K562 (cell line): ENCODE measurements around the gene NTNG1. TPM values are rescaled to one million over a fixed set of nuclear protein-coding genes. Genes with fewer than 3 reads are reported as not detected.

Experiments used
- JUN ChIP-seq, 2 experiments: sonication (generic) in 1 of 2; formaldehyde crosslinking in 1 of 2; IDR thresholded peaks; 2 replicates each; pipeline versions ENCODE4 v1.6.1 to v1.8.0; 2012 to 2022; ENCODE audit warnings: borderline replicate concordance in 2 of 2, mild to moderate bottlenecking in 2 of 2, improper control_type of control experiment in 1 of 2, low read depth in 1 of 2, low read length in 1 of 2, missing genetic modification reagents in 1 of 2
- ZNF830 ChIP-seq: fragments of 250-450 bp; sonication (Bioruptor Pico); IDR thresholded peaks from 2 replicates; pipeline ENCODE4 v1.5.0; 2021; ENCODE audit warnings: mild to moderate bottlenecking
- polyA plus RNA-seq, 8 experiments: library from polyadenylated mRNA; depleted of rRNA in 4 of 8; stranded (reverse) in 5 of 8; unstranded in 3 of 8; fragments of >200 nt; fragmentation: Nextera tagmentation in 2 of 8; fragmentation: Illumina TruSeq in 1 of 8; extraction: Ambion mirVana in 2 of 8; extraction: Trizol in 1 of 8; gene quantifications; 2 replicates each; pipeline versions ENCODE4 v1.2.1 to v1.2.3, GENCODE V29; 2011 to 2014; ENCODE audit warnings: inconsistent platforms in 1 of 8, missing spikeins in 1 of 8
- total RNA-seq, 7 experiments: library from RNA; depleted of rRNA in 6 of 7; stranded (reverse); fragments of >200 nt in 6 of 7; fragmentation: Illumina TruSeq in 2 of 7; extraction: Trizol in 2 of 7; gene quantifications; 2 replicates each; pipeline versions ENCODE4 v1.2.1 to v1.2.3, GENCODE V29; 2011 to 2021; ENCODE audit warnings: low replicate concordance in 1 of 7
- TF ChIP-seq, protein P1 (sequence below): sonication (generic); formaldehyde crosslinking; IDR thresholded peaks from 2 replicates; pipeline ENCODE4 v1.8.0; 2022; ENCODE audit warnings: mild to moderate bottlenecking, missing genetic modification reagents, borderline replicate concordance
- TF ChIP-seq, protein P2 (sequence below): fragments of 250-450 bp; sonication (Bioruptor Pico); IDR thresholded peaks from 2 replicates; pipeline ENCODE4 v1.8.0; 2021; ENCODE audit warnings: mild to moderate bottlenecking, moderate library complexity
- TF ChIP-seq, protein P3 (sequence below): IDR thresholded peaks from 3 replicates; pipeline ENCODE4 v1.6.1; 2011; ENCODE audit warnings: borderline replicate concordance, mild to moderate bottlenecking; ENCODE audit not compliant: insufficient read length, insufficient read depth
- TF ChIP-seq, protein P4 (sequence below), 2 experiments: fragments of 450-650 bp; IDR thresholded peaks; 2 replicates each; pipeline ENCODE4 v1.6.1; 2016; ENCODE audit warnings: mild to moderate bottlenecking in 2 of 2, borderline replicate concordance in 1 of 2, low read depth in 1 of 2, moderate library complexity in 1 of 2

Gene NTNG1
- total and polyA plus RNA-seq, 9 of the 15 experiments (the other 6 are each of a cell fraction or from before 2014, with no cell fraction given) = not detected

DNA sequence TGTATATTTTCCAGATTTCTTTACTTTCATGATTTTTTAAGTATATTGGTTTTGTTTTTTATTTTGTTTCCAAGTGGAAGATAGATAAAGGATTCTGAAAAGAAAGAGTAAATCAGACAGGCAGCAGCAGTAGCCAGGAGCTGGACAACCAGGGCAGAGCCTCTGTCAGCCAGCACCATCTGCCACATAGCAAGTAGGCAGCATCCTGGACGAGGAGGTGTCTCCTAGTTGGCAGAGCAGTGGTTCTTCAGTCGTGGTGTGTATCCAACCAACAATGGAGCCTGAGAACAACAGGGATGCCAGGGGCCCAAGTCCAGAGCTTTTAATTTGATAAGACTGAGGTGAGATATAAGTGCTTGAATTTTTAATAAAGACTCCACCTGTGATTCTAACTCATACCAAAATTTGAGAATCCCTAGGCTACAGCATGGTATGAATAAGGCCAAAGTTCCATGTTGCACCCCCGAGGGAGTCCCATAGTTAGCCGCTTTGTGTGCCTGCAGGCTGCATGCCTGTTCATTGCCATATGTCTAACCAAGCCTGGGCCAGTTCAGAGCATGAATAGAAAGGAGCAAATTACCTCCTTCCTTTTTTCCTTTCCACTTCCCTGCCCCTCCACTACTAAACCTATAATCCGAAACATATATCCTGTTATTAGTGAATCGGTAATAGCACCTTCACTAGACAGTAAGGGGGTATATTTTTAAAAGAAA, 153.2 kb downstream of the NTNG1 start (continued):
- no peak for TF ChIP-seq JUN (IDR thresholded peaks at IDR 0.05; ENCODE audit: borderline replicate concordance, low read depth, low read length)
- no peak for TF ChIP-seq JUN (CRISPR knock-in tag; IDR thresholded peaks at IDR 0.05; ENCODE audit: borderline replicate concordance)
- TF ChIP-seq, protein P1, sequence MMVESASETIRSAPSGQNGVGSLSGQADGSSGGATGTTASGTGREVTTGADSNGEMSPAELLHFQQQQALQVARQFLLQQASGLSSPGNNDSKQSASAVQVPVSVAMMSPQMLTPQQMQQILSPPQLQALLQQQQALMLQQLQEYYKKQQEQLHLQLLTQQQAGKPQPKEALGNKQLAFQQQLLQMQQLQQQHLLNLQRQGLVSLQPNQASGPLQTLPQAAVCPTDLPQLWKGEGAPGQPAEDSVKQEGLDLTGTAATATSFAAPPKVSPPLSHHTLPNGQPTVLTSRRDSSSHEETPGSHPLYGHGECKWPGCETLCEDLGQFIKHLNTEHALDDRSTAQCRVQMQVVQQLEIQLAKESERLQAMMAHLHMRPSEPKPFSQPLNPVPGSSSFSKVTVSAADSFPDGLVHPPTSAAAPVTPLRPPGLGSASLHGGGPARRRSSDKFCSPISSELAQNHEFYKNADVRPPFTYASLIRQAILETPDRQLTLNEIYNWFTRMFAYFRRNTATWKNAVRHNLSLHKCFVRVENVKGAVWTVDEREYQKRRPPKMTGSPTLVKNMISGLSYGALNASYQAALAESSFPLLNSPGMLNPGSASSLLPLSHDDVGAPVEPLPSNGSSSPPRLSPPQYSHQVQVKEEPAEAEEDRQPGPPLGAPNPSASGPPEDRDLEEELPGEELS (CRISPR knock-in tag) = no peak
- no peak for TF ChIP-seq ZNF830 (CRISPR knock-in tag)
- TF ChIP-seq, protein P2, sequence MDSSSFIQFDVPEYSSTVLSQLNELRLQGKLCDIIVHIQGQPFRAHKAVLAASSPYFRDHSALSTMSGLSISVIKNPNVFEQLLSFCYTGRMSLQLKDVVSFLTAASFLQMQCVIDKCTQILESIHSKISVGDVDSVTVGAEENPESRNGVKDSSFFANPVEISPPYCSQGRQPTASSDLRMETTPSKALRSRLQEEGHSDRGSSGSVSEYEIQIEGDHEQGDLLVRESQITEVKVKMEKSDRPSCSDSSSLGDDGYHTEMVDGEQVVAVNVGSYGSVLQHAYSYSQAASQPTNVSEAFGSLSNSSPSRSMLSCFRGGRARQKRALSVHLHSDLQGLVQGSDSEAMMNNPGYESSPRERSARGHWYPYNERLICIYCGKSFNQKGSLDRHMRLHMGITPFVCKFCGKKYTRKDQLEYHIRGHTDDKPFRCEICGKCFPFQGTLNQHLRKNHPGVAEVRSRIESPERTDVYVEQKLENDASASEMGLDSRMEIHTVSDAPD (CRISPR knock-in tag) = no peak
- TF ChIP-seq, protein P3, sequence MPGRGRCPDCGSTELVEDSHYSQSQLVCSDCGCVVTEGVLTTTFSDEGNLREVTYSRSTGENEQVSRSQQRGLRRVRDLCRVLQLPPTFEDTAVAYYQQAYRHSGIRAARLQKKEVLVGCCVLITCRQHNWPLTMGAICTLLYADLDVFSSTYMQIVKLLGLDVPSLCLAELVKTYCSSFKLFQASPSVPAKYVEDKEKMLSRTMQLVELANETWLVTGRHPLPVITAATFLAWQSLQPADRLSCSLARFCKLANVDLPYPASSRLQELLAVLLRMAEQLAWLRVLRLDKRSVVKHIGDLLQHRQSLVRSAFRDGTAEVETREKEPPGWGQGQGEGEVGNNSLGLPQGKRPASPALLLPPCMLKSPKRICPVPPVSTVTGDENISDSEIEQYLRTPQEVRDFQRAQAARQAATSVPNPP = no peak
- TF ChIP-seq, protein P4, sequence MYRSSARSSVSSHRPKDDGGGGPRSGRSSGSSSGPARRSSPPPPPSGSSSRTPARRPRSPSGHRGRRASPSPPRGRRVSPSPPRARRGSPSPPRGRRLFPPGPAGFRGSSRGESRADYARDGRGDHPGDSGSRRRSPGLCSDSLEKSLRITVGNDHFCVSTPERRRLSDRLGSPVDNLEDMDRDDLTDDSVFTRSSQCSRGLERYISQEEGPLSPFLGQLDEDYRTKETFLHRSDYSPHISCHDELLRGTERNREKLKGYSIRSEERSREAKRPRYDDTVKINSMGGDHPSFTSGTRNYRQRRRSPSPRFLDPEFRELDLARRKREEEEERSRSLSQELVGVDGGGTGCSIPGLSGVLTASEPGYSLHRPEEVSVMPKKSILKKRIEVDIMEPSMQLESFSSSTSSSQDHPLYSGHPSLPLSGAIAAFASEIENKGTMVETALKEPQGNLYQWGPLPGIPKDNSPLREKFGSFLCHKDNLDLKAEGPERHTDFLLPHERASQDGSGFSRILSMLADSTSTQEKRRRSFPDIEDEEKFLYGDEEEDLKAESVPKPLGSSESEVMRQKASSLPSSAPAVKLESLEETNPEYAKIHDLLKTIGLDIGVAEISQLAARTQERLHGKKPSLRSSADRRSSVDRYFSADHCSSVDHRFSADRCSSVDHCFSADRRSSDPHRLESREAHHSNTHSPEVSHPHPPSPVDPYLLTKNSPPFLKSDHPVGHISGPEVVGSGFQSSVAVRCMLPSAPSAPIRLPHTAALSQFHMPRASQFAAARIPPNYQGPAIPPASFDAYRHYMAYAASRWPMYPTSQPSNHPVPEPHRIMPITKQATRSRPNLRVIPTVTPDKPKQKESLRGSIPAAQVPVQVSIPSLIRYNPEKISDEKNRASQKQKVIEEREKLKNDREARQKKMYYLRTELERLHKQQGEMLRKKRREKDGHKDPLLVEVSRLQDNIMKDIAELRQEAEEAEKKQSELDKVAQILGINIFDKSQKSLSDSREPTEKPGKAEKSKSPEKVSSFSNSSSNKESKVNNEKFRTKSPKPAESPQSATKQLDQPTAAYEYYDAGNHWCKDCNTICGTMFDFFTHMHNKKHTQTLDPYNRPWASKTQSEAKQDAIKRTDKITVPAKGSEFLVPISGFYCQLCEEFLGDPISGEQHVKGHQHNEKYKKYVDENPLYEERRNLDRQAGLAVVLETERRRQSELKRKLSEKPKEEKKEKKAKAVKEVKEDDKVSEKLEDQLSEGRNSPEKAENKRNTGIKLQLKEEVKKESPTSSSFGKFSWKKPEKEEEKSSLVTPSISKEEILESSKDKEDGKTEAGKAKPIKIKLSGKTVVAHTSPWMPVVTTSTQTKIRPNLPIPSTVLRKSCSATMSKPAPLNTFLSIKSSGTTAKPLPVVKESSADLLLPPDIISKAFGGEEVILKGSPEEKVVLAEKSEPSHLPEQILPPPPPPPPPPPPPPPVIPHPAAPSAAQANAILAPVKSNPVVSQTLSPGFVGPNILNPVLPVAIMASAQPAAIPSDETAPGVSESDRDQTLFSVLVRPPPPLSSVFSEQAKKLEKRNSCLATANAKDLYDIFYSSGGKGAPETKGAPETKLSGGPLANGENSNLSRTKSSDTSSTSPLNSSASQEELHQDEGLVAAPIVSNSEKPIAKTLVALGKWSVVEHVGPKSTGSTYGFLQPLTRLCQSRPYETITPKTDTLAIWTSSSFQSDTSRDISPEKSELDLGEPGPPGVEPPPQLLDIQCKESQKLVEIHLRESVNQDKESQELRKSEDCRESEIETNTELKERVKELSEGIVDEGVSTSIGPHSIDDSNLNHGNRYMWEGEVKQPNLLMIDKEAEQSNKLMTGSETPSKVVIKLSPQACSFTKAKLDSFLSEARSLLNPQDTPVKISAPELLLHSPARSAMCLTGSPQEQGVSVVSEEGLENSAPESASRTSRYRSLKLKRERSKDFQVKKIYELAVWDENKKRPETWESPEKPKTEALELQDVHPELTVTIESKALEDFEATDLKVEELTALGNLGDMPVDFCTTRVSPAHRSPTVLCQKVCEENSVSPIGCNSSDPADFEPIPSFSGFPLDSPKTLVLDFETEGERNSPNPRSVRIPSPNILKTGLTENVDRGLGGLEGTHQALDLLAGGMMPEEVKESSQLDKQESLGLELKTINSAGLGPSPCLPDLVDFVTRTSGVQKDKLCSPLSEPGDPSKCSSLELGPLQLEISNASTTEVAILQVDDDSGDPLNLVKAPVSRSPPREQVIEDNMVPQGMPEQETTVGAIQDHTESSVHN (IDR thresholded peaks at IDR 0.05; ENCODE audit: borderline replicate concordance in 1 of 2, low read depth in 1 of 2) = no peak
